ENCODE data around the gene LGALS12. TPM values are rescaled to one million over a fixed set of nuclear protein-coding genes. Genes with fewer than 3 reads are reported as not detected.

The LGALS12 gene
- not detected for total RNA-seq
- polyA plus RNA-seq: not detected

- ChIA-PET CTCF (interaction anchor here (0.9 kb wide), 1 partner anchor 27 kb away, joined by 5 read pairs; no protein-coding TSS in a partner anchor), POLR2A (no interaction called here)
- Mint-ChIP-seq H3K36me3 (peaks cover 0 to 7% (median 0%) of the 10 kb centered on the region in 3 donors), H3K4me1 (peaks cover 2 to 4% (median 3%) of the 10 kb centered on the region in 3 donors), H3K4me3 (peak within 1 kb of the TSS in 1 of 7 donors; percentile 46), H3K27ac (peak within 1 kb of the TSS in 3 of 8 donors; percentile 64 to 92 (median 68)), H3K9me3 (peaks cover 0 to 9% (median 4%) of the 10 kb centered on the region in 5 donors), H3K27me3 (peaks cover 0 to 1% of the 10 kb centered on the region in 2 donors)
- no peaks in the 10 kb centered on the region for H3K27me3 ChIP-seq (ENCODE audit: insufficient read depth, low read length, poor library complexity, severe bottlenecking)
- H3K4me1 ChIP-seq (ENCODE audit: insufficient read depth, low read length): peaks cover 7% of the 10 kb centered on the region
- H3K9me3 ChIP-seq (ENCODE audit: low read length): no peaks in the 10 kb centered on the region
- no peak for DNase-seq
- H3K36me3 ChIP-seq (ENCODE audit: insufficient read depth, low read length): no peaks in the 10 kb centered on the region
- H3K27ac ChIP-seq (ENCODE audit: low read depth, low read length): peak within 1 kb of the TSS; percentile 44
- H3K4me3 ChIP-seq (ENCODE audit: low read length): no peak within 1 kb of the TSS
These were observed at the start of gene LGALS12 for GRCh38 chr11:63505857-63506528. TSS of gene LGALS12 (plus strand) at chr11:63506084. CDS start at chr11:63506459, 375 bp downstream.

- Mint-ChIP-seq H3K4me3 (no peak overlapping the region), H3K27me3 (peaks cover 1 to 23% of the 10 kb centered on the region in 2 donors), H3K4me1 (no peaks in the 10 kb centered on the region), H3K27ac (no peak overlapping the region), H3K9me3 (no peaks in the 10 kb centered on the region), H3K36me3 (peaks cover 0 to 6% (median 0%) of the 10 kb centered on the region in 3 donors)
- no peak for DNase-seq
- Histone ChIP-seq H3K4me3 (ENCODE audit: low read length) (no peak overlapping the region), H3K27me3 (ENCODE audit: insufficient read depth, low read length, poor library complexity, severe bottlenecking) (no peaks in the 10 kb centered on the region), H3K9me3 (ENCODE audit: low read length) (no peaks in the 10 kb centered on the region), H3K4me1 (ENCODE audit: insufficient read depth, low read length) (no peaks in the 10 kb centered on the region), H3K36me3 (ENCODE audit: insufficient read depth, low read length) (no peaks in the 10 kb centered on the region), H3K27ac (ENCODE audit: low read depth, low read length) (no peak overlapping the region)
- ChIA-PET CTCF (no interaction called here), POLR2A (no interaction called here)
These were observed 46.3 kb upstream of the LGALS12 start for GRCh38 chr11:63459586-63459985.

- no peaks in the 10 kb centered on the region for H3K36me3 ChIP-seq (ENCODE audit: insufficient read depth, low read length)
- DNase-seq: no peak
- ChIA-PET POLR2A (no interaction called here), CTCF (interaction anchor here (0.7 kb wide), 1 partner anchor 167 kb away, joined by 3 read pairs; no protein-coding TSS in a partner anchor)
- no peak overlapping the region for H3K4me3 ChIP-seq (ENCODE audit: low read length)
- Mint-ChIP-seq H3K27ac (no peak overlapping the region), H3K4me1 (no peaks in the 10 kb centered on the region), H3K27me3 (peaks cover 8 to 23% of the 10 kb centered on the region in 2 donors), H3K9me3 (no peaks in the 10 kb centered on the region), H3K4me3 (no peak overlapping the region), H3K36me3 (peaks cover 0 to 6% (median 2%) of the 10 kb centered on the region in 3 donors)
- no peak overlapping the region for H3K27ac ChIP-seq (ENCODE audit: low read depth, low read length)
- no peaks in the 10 kb centered on the region for H3K9me3 ChIP-seq (ENCODE audit: low read length)
- no peaks in the 10 kb centered on the region for H3K4me1 ChIP-seq (ENCODE audit: insufficient read depth, low read length)
- H3K27me3 ChIP-seq (ENCODE audit: insufficient read depth, low read length, poor library complexity, severe bottlenecking): no peaks in the 10 kb centered on the region
These were observed 43.7 kb upstream of the LGALS12 start for GRCh38 chr11:63462137-63462536.

GRCh38 chr11:63470311-63470710 lies 35.6 kb upstream of the LGALS12 start:
- H3K27me3 Mint-ChIP-seq: peaks cover 0 to 19% of the 10 kb centered on the region in 2 donors
- no peak overlapping the region for H3K27ac Mint-ChIP-seq
- POLR2A ChIA-PET: no interaction called here
- H3K4me1 ChIP-seq (ENCODE audit: insufficient read depth, low read length): no peaks in the 10 kb centered on the region
- H3K27ac ChIP-seq (ENCODE audit: low read depth, low read length): no peak overlapping the region
- no peaks in the 10 kb centered on the region for H3K9me3 ChIP-seq (ENCODE audit: low read length)
- no peaks in the 10 kb centered on the region for H3K36me3 ChIP-seq (ENCODE audit: insufficient read depth, low read length)
- no peaks in the 10 kb centered on the region for H3K27me3 ChIP-seq (ENCODE audit: insufficient read depth, low read length, poor library complexity, severe bottlenecking)
- H3K4me3 Mint-ChIP-seq: no peak overlapping the region
- peaks cover 8 to 29% (median 26%) of the 10 kb centered on the region in 5 donors for H3K9me3 Mint-ChIP-seq
- CTCF ChIA-PET: no interaction called here
- H3K4me3 ChIP-seq (ENCODE audit: low read length): no peak overlapping the region
- H3K36me3 Mint-ChIP-seq: peaks cover 0 to 16% (median 2%) of the 10 kb centered on the region in 3 donors
- no peaks in the 10 kb centered on the region for H3K4me1 Mint-ChIP-seq
- no peak for DNase-seq

GRCh38 chr11:63472372-63472771 lies 33.5 kb upstream of the LGALS12 start:
- Mint-ChIP-seq H3K27me3 (peaks cover 0 to 15% of the 10 kb centered on the region in 2 donors), H3K9me3 (peaks cover 15 to 39% (median 35%) of the 10 kb centered on the region in 5 donors), H3K4me3 (no peak overlapping the region), H3K36me3 (peaks cover 0 to 27% (median 7%) of the 10 kb centered on the region in 3 donors), H3K27ac (no peak overlapping the region), H3K4me1 (no peaks in the 10 kb centered on the region)
- DNase-seq: no peak
- no peaks in the 10 kb centered on the region for H3K4me1 ChIP-seq (ENCODE audit: insufficient read depth, low read length)
- H3K27ac ChIP-seq (ENCODE audit: low read depth, low read length): no peak overlapping the region
- H3K4me3 ChIP-seq (ENCODE audit: low read length): no peak overlapping the region
- no peaks in the 10 kb centered on the region for H3K9me3 ChIP-seq (ENCODE audit: low read length)
- no peaks in the 10 kb centered on the region for H3K36me3 ChIP-seq (ENCODE audit: insufficient read depth, low read length)
- ChIA-PET CTCF (no interaction called here), POLR2A (no interaction called here)
- H3K27me3 ChIP-seq (ENCODE audit: insufficient read depth, low read length, poor library complexity, severe bottlenecking): no peaks in the 10 kb centered on the region

GRCh38 chr11:63476618-63477017 lies 29.3 kb upstream of the LGALS12 start:
- no peaks in the 10 kb centered on the region for H3K4me1 Mint-ChIP-seq
- no peak overlapping the region for H3K4me3 ChIP-seq (ENCODE audit: low read length)

GRCh38 chr11:63478896-63479295 lies 27.0 kb upstream of the LGALS12 start:
- Histone ChIP-seq H3K4me3 (ENCODE audit: low read length) (no peak overlapping the region), H3K27me3 (ENCODE audit: insufficient read depth, low read length, poor library complexity, severe bottlenecking) (no peaks in the 10 kb centered on the region), H3K27ac (ENCODE audit: low read depth, low read length) (no peak overlapping the region), H3K36me3 (ENCODE audit: insufficient read depth, low read length) (no peaks in the 10 kb centered on the region), H3K9me3 (ENCODE audit: low read length) (no peaks in the 10 kb centered on the region), H3K4me1 (ENCODE audit: insufficient read depth, low read length) (no peaks in the 10 kb centered on the region)
- Mint-ChIP-seq H3K4me1 (no peaks in the 10 kb centered on the region), H3K36me3 (peaks cover 0 to 15% (median 8%) of the 10 kb centered on the region in 3 donors), H3K4me3 (no peak overlapping the region), H3K27me3 (peaks cover 0 to 2% of the 10 kb centered on the region in 2 donors), H3K27ac (no peak overlapping the region), H3K9me3 (peaks cover 4 to 11% (median 8%) of the 10 kb centered on the region in 5 donors)
- CTCF ChIA-PET: interaction anchor here (0.6 to 6.2 kb wide), 32 partner anchors 10 to 262 kb away, joined by 3 to 88 read pairs (median 4); partner anchors contain the start of genes LGALS12, PLAAT2, PLAAT4 and PLAAT5
- DNase-seq: peak; percentile 6 to 70 (median 57)
- POLR2A ChIA-PET: interaction anchor here (1.0 to 1.3 kb wide), 2 partner anchors 157 to 158 kb away, joined by 3 read pairs; no protein-coding TSS in a partner anchor

More at GRCh38 chr11:63476618-63477017, 29.3 kb upstream of the LGALS12 start:
- peaks cover 0 to 10% (median 8%) of the 10 kb centered on the region in 3 donors for H3K36me3 Mint-ChIP-seq
- Histone ChIP-seq H3K9me3 (ENCODE audit: low read length) (no peaks in the 10 kb centered on the region), H3K27ac (ENCODE audit: low read depth, low read length) (no peak overlapping the region), H3K27me3 (ENCODE audit: insufficient read depth, low read length, poor library complexity, severe bottlenecking) (no peaks in the 10 kb centered on the region), H3K36me3 (ENCODE audit: insufficient read depth, low read length) (no peaks in the 10 kb centered on the region), H3K4me1 (ENCODE audit: insufficient read depth, low read length) (no peaks in the 10 kb centered on the region)
- peaks cover 4 to 14% (median 8%) of the 10 kb centered on the region in 5 donors for H3K9me3 Mint-ChIP-seq
- DNase-seq: no peak
- POLR2A ChIA-PET: no interaction called here
- H3K27me3 Mint-ChIP-seq: peaks cover 0 to 6% of the 10 kb centered on the region in 2 donors
- CTCF ChIA-PET: interaction anchor here (1.6 kb wide), 1 partner anchor 14 kb away, joined by 3 read pairs; the partner anchor contains the start of gene PLAAT5
- H3K27ac Mint-ChIP-seq: no peak overlapping the region
- H3K4me3 Mint-ChIP-seq: no peak overlapping the region

- Histone ChIP-seq H3K4me1 (ENCODE audit: insufficient read depth, low read length) (no peaks in the 10 kb centered on the region), H3K4me3 (ENCODE audit: low read length) (no peak overlapping the region), H3K27ac (ENCODE audit: low read depth, low read length) (no peak overlapping the region), H3K27me3 (ENCODE audit: insufficient read depth, low read length, poor library complexity, severe bottlenecking) (no peaks in the 10 kb centered on the region), H3K9me3 (ENCODE audit: low read length) (no peaks in the 10 kb centered on the region), H3K36me3 (ENCODE audit: insufficient read depth, low read length) (no peaks in the 10 kb centered on the region)
- Mint-ChIP-seq H3K27ac (no peak overlapping the region), H3K27me3 (peaks cover 0 to 2% of the 10 kb centered on the region in 2 donors), H3K4me1 (no peaks in the 10 kb centered on the region), H3K36me3 (peaks cover 0 to 24% (median 8%) of the 10 kb centered on the region in 3 donors), H3K4me3 (no peak overlapping the region), H3K9me3 (peaks cover 7 to 18% (median 15%) of the 10 kb centered on the region in 5 donors)
- POLR2A ChIA-PET: no interaction called here
- CTCF ChIA-PET: interaction anchor here (1.1 to 6.2 kb wide), 14 partner anchors 9 to 259 kb away, joined by 3 to 88 read pairs (median 10); partner anchors contain the start of genes LGALS12, PLAAT2, PLAAT4 and PLAAT5
- no peak for DNase-seq
These were observed 25.8 kb upstream of the LGALS12 start for GRCh38 chr11:63480039-63480438.
